GM19455 (cell line): ENCODE data around the gene AXDND1.
"Not testable (repeated sequence)": the region's sequence is repeated elsewhere in the genome, so short reads cannot be mapped to it uniquely, and the experiment has no call there.

Source experiments
- ATAC-seq: cut with Tn5 transposase; IDR thresholded peaks from one replicate; pipeline ENCODE4 v1.9.1; 2021; ENCODE audit not compliant: unreplicated experiment

AXDND1 gene

DNA sequence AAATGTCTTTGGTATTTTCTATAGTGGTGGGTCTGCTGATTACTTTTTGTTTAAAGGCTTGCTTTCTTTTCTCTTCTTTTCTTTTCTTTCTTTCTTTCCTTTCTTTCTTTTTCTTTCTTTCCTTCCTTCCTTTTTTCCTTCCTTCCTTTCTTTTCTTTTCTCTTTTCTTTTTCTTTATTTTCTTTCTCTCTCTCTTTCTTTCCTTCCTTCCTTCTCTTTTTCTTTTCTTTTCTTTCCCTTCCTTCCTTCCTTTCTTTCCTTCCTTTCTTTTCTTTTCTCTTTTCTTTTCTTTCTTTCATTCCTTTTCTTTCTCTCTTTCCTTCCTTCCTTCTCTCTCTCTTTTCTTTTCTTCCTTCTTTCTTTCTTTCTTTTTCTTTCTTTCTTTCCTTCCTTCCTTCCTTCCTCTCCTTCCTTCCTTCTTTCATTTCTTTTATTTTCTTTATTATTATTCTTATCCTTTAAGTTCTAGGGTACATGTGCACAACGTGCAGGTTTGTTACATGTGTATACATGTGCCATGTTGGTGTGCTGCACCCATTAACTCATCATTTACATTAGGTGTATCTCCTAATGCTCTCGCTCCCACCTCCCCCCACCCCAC is 93.9 kb downstream of the AXDND1 start:
- ATAC-seq, result not testable (repeated sequence)

DNA sequence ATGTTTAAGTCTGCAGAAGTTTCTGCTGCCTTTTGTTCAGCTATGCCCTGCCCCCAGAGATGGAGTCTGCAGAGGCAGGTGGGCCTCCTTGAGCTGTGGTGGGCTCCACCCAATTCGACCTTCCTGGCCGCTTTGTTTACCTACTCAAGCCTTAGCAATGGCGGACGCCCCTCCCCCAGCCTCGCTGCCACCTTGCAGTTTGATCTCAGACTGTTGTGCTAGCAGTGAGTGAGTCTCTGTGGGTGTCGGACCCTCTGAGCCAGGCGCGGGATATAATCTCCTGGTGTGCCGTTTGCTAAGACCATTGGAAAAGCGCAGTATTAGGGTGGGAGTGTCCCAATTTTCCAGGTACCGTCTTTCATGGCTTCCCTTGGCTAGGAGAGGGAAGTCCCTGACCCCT is 99.9 kb downstream of the AXDND1 start:
- not testable (repeated sequence) for ATAC-seq

DNA sequence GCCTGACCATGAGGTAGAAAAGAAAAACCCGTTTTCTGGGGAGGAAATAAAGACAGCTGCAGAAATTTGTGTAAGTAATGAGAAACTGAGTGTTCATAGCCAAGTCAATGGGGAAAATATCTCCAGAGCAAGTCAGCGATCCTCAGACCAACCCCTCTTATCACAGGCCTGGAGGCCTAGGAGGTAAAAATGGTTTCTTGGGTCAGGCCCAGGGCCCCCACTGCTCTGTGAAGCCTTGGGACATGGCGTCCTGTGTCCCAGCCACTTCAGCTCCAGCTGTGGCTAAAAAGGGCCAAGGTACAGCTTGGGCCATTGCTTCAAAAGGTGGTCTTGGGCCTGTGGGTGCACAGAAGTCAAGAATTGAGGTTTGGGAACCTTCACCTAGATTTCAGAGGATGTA is 108.9 kb downstream of the AXDND1 start:
- no peak for ATAC-seq

DNA sequence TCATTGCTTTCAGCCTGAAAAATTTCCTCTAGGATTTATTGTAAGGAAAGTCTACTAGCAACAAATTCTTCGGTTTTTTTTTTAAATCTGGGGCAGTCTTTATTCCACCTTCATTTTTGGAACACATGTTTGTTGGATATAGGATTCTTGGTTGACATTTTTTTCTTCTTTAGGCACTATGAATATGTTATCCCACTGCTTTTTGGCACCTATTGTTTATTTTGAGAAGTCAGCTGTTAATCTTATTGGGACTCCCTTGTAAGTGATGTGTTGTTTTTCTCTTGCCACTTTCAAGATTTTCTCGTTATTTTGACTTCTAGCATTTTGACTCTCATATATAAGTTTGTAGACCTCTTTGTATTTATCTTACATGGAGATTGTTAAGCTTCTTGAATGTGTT is 110.7 kb downstream of the AXDND1 start:
- ATAC-seq, result no peak

- no peak for ATAC-seq
Measured at GRCh38 chr1:179478370-179478769, 112.6 kb downstream of the AXDND1 start.

GRCh38 chr1:179490611-179491010 is 124.8 kb downstream of the AXDND1 start:
- ATAC-seq, result no peak

- ATAC-seq, result no peak
Measured at GRCh38 chr1:179493323-179493722, 127.6 kb downstream of the AXDND1 start.

DNA sequence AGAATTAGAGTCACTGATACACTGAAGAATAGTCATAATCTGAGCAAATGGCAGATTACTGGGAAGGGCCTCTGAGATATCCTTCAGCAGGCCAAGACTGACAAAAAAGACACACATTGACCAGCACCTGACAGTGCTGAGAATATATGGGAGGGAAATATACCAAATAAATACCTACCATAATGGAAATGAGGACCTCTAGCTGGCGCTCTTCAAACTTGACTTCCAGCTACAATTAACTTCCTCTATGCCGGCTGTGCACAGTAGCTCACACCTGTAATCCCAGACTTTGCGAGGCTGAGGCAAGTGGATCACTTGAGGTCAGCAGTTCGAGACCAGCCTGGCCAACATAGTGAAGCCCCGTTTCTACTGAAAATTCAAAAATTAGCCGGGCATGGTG is 140.4 kb downstream of the AXDND1 start:
- no peak for ATAC-seq

- no peak for ATAC-seq
Measured at GRCh38 chr1:179509384-179509783, 143.6 kb downstream of the AXDND1 start.

GRCh38 chr1:179510038-179510437 is 144.3 kb downstream of the AXDND1 start:
- ATAC-seq, result no peak

DNA sequence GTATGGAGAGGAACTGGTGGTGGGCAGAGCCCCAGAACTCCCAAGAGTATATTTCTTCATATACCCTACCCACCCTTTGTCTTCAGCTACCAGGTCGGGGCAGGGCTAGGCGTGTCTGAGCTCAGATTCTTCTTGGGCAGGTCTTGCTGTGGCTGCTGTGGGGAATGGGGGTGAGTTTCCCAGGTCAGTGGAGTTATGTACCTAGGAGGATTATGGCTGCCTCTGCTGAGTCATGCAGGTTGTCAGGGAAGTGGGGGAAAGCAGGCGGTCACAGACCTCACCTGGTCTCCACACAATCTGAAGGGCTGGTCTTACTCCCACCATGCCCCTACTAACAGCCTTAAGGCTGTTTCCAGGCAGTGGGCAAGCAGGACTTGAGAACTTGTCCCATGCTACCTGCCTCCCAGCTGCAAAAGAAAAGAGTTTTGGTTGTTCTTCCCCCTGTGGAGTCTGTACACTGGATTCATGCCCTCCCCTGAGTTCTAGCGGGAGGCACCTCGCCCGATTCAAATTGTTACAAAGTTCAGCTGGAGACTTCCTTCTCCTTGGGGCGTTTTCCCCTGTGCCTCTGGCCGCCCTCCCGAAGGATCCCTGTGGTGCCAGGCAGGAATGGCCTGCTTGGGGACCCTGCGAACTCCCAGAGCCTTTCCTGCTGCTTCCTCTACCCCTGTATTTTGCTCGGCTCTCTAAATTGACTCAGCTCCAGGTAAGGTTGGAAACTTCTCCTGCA is 151.4 kb downstream of the AXDND1 start:
- ATAC-seq, result no peak

GRCh38 chr1:179518544-179518943 is 152.8 kb downstream of the AXDND1 start:
- ATAC-seq, result not testable (repeated sequence)

GRCh38 chr1:179529482-179530195 is 163.9 kb downstream of the AXDND1 start:
- ATAC-seq, result no peak

- ATAC-seq, result no peak
Measured at GRCh38 chr1:179530352-179530751, 164.6 kb downstream of the AXDND1 start.

- ATAC-seq, result no peak
Measured at GRCh38 chr1:179541774-179542173, 176.0 kb downstream of the AXDND1 start.

- no peak for ATAC-seq
Measured at GRCh38 chr1:179545321-179545720, 179.6 kb downstream of the AXDND1 start.

DNA sequence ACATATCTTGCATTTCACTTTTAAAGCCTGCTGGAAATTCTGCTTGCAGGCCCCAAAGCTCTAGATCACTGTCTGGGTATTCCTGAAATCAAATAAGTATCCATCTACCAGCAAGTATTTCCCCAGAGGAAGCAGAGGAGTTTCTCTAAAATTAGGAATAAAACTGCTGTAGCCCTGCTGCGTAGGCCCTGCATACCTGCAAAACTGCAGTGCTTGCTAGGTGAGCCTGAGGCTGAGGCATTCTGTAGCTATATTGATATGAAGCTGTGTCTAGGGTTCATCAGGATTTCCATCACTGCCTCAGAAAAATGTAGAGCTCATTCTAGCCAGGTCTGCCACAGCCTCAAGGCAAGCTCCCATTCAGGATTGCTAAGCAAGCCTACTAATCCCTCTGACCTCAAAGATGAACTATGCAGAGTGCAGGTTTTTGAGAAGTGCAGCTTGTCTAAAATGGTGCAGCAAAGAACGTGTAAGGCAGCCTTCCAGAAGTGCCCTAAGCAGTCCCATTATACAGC is 181.3 kb downstream of the AXDND1 start:
- ATAC-seq, result no peak

- ATAC-seq, result no peak
Measured at GRCh38 chr1:179548666-179549367, 183.0 kb downstream of the AXDND1 start.

DNA sequence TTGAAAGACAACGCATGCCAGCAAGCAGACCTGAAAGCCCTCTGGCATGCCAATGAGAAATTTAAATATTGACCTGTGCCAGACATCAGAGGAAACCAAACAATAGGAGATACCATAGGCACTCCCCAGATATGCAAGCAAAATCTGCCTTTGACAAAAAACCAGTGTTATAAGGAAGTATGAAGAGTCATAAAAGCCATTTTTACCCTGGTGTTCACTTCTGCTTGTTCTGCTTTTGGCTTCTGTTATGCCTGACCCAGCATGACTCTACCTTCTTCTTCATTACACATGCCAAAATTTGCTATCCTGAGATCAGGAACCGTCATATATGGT is 183.6 kb downstream of the AXDND1 start:
- no peak for ATAC-seq

GRCh38 chr1:179550746-179551682 is 185.2 kb downstream of the AXDND1 start:
- no peak for ATAC-seq
